HG03558 (cell line): ENCODE data around the gene UGT1A8.

Experiments used
- ATAC-seq: cut with Tn5 transposase; IDR thresholded peaks from one replicate; pipeline ENCODE4 v1.9.1; 2021; ENCODE audit warnings: moderate number of reproducible peaks; ENCODE audit not compliant: unreplicated experiment; ENCODE audit errors: extremely low read depth

The UGT1A8 gene

GRCh38 chr2:233814056-233814835, 196.8 kb downstream of the UGT1A8 start:
- no peak for ATAC-seq

- no peak for ATAC-seq
Observed at GRCh38 chr2:233815861-233816260, 198.4 kb downstream of the UGT1A8 start.

- no peak for ATAC-seq
Observed at GRCh38 chr2:233816334-233816733, 198.9 kb downstream of the UGT1A8 start.

- ATAC-seq: no peak
Observed at GRCh38 chr2:233816771-233817170, 199.3 kb downstream of the UGT1A8 start.

GRCh38 chr2:233817361-233817911, 200.0 kb downstream of the UGT1A8 start:
- ATAC-seq: no peak

- no peak for ATAC-seq
Observed at GRCh38 chr2:233817995-233818638, 200.7 kb downstream of the UGT1A8 start.

- ATAC-seq: no peak
Observed at GRCh38 chr2:233818639-233819621, 201.5 kb downstream of the UGT1A8 start.

GRCh38 chr2:233819884-233820773, 202.7 kb downstream of the UGT1A8 start:
- no peak for ATAC-seq

- no peak for ATAC-seq
Observed at GRCh38 chr2:233820774-233821105, 203.3 kb downstream of the UGT1A8 start.

GRCh38 chr2:233821196-233821595, 203.8 kb downstream of the UGT1A8 start:
- no peak for ATAC-seq

GRCh38 chr2:233821709-233822100, 204.3 kb downstream of the UGT1A8 start:
- no peak for ATAC-seq

- ATAC-seq: no peak
Observed at GRCh38 chr2:233822101-233822771, 204.8 kb downstream of the UGT1A8 start.
